HUES64 (cell line): ENCODE data around the gene PPIC.

Experiments used
- H3K27ac ChIP-seq: 2 replicates; pipeline ENCODE4 v1.7.0; 2013; ENCODE audit warnings: low read depth, low read length, inconsistent platforms
- H3K27me3 ChIP-seq: 2 replicates; pipeline ENCODE4 v1.6.1; 2013; ENCODE audit warnings: mild to moderate bottlenecking, low read length; ENCODE audit not compliant: insufficient read depth
- H3K36me3 ChIP-seq: 2 replicates; pipeline ENCODE4 v1.6.1; 2013; ENCODE audit warnings: mild to moderate bottlenecking, low read length; ENCODE audit not compliant: insufficient read depth
- H3K4me1 ChIP-seq: 2 replicates; pipeline ENCODE4 v1.6.1; 2013; ENCODE audit warnings: mild to moderate bottlenecking, low read length, moderate library complexity; ENCODE audit not compliant: insufficient read depth
- H3K4me3 ChIP-seq: 2 replicates; pipeline ENCODE4 v1.5.1; 2013; ENCODE audit warnings: mild to moderate bottlenecking, low read length, moderate library complexity
- H3K9ac ChIP-seq: 2 replicates; pipeline ENCODE4 v1.6.1; 2013; ENCODE audit warnings: mild to moderate bottlenecking, low read depth, low read length
- H3K9me3 ChIP-seq: 2 replicates; pipeline ENCODE4 v1.6.1; 2013; ENCODE audit warnings: low read depth, low read length; ENCODE audit not compliant: insufficient read depth
- WGBS: fragments of 150-250, 120-280 bp; methylation state at CpG from one replicate; pipeline ENCODE4 v1.1.7; 2013; ENCODE audit warnings: missing lambda C conversion rate; 5-methylcytosine and 5-hydroxymethylcytosine counted together

PPIC gene

DNA sequence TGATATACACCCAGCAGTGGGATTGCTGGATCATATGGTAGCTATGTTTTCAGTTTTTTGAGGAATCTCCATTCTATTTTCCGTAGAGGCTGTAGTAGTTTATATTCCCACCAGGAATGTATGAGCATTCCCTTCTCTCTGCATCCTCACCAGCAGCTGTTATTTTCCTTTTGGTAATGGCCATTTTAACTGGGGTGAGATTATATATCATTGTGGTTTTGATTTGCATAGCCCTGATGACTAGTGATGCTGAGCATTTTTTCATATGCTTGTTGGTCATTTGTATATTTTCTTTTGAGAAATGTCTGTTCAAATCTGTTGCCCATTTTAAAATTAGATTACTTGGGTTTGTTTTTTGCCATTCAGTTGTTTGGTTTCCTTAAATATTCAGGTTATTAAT, 11.2 kb upstream of the PPIC start:
- H3K9ac ChIP-seq, result no peak overlapping the region
- no peaks in the 10 kb centered on the region for H3K4me1 ChIP-seq
- H3K4me3 ChIP-seq, result no peak overlapping the region
- H3K36me3 ChIP-seq, result no peaks in the 10 kb centered on the region
- H3K27me3 ChIP-seq, result no peaks in the 10 kb centered on the region; the same call in 1 of the 2 replicates
- no CpG with 5 or more reads among the region's 1 CpG for WGBS
- H3K9me3 ChIP-seq, result no peaks in the 10 kb centered on the region
- H3K27ac ChIP-seq, result no peak overlapping the region

DNA sequence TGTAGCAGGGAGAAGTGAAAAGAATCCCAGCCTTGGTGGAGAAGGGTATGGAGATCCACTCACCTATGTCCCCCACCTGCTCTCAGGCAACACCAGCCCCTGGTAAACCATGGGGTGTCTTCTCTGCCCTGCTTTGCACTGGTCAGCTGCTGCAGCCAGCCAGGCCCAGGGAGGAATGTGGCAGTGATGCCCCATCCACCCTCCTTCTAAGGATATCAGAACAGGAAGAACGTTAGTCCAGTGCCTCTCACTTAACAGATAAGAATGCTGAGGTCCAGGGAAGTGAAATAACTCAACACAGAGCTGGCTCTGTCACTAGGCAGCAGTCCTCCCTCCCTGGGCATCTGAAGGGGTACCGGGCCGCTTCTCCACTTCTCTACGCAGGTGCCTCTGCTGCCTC, 9.7 kb upstream of the PPIC start:
- Histone ChIP-seq H3K4me3 (no peak overlapping the region), H3K27ac (no peak overlapping the region), H3K9ac (no peak overlapping the region), H3K9me3 (no peaks in the 10 kb centered on the region), H3K27me3 (no peaks in the 10 kb centered on the region; the same call in 1 of the 2 replicates), H3K4me1 (no peaks in the 10 kb centered on the region), H3K36me3 (no peaks in the 10 kb centered on the region)
- WGBS, result 85% methylated on average over 4 of the region's 4 CpGs

DNA sequence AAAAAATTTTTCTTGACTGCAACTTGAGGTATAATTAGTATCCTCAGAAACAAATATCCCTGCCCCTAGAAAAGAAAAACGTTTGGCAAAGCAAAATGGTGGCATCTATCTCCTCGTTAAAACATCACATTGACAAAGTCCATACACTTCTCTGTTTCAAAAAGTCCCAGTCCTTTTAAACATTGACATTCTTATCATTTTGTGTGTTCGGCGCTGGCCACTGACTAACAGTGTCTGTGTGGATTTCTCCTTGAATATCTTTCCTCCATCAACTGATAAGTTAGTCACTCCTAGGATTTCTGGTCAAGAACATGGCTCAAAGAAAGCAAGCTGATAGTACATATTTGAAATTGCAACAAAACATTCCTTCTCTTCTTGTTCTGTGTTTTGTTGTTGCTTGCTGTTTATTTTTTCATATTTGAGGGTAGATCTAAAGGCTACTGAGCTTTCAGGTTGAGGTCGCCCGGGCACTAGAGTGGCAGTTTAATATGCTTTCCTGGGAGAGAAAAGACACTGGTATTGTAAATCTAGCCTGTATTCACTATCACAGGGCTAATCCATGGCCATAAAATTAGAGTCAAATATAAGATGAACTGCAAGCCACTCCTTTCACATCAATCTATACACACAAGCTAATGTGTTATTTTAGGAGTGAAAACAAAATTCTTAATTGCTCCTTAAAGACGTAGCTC, 8.5 kb upstream of the PPIC start:
- 92% methylated on average over 6 of the region's 7 CpGs for WGBS

DNA sequence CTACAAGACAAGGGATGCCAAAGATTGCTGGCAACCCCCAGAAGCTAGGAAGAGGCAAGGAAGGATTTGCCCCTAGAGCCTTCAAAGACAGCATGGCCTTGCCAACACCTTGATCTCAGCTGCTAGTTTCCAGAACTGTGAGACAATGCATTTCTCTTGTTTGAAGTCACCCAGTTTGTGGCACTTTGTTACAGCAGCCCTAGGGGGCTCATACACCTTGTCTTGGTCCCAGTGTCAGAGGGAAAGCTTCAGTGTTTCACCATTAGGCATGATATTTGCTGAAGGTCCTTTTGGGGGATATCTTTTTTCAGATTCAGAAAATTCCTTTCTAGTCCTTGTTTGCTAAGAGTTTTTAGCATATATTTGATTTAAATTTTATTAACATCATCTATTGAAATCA, 3.1 kb upstream of the PPIC start:
- Histone ChIP-seq H3K9ac (no peak overlapping the region), H3K9me3 (no peaks in the 10 kb centered on the region), H3K27me3 (peaks cover 56% of the 10 kb centered on the region), H3K4me3 (no peak overlapping the region), H3K4me1 (no peaks in the 10 kb centered on the region), H3K36me3 (no peaks in the 10 kb centered on the region), H3K27ac (no peak overlapping the region)

More for the DNA sequence above, 8.5 kb upstream of the PPIC start:
- no peaks in the 10 kb centered on the region for H3K9me3 ChIP-seq
- no peaks in the 10 kb centered on the region for H3K4me1 ChIP-seq
- no peak overlapping the region for H3K4me3 ChIP-seq
- peaks cover 3% of the 10 kb centered on the region for H3K27me3 ChIP-seq
- no peaks in the 10 kb centered on the region for H3K36me3 ChIP-seq
- H3K27ac ChIP-seq, result no peak overlapping the region
- H3K9ac ChIP-seq, result no peak overlapping the region

DNA sequence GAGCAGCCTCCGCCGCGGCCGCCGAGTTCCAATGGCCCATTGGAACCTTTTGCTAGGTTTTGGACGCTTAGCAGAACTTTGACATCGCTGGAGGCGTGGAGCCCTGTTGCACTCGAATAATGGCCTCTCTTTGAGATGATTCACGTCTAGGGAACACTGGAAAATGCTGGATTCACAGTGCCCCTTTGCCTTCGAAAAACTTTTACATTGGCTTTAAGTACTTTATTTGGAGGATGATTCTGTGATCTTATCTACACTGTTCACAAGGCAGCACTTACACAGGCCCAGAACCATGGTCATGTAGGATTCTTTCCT, 536 bp upstream of the PPIC start:
- Histone ChIP-seq H3K36me3 (no peaks in the 10 kb centered on the region), H3K4me1 (no peaks in the 10 kb centered on the region; the same call in 1 of the 2 replicates), H3K27me3 (peaks cover 70% of the 10 kb centered on the region), H3K27ac (no peak overlapping the region), H3K9me3 (no peaks in the 10 kb centered on the region), H3K4me3 (peak overlapping the region; percentile 65), H3K9ac (no peak overlapping the region; the same call in 1 of the 2 replicates)
- WGBS, result 2% methylated on average over 11 of the region's 11 CpGs

DNA sequence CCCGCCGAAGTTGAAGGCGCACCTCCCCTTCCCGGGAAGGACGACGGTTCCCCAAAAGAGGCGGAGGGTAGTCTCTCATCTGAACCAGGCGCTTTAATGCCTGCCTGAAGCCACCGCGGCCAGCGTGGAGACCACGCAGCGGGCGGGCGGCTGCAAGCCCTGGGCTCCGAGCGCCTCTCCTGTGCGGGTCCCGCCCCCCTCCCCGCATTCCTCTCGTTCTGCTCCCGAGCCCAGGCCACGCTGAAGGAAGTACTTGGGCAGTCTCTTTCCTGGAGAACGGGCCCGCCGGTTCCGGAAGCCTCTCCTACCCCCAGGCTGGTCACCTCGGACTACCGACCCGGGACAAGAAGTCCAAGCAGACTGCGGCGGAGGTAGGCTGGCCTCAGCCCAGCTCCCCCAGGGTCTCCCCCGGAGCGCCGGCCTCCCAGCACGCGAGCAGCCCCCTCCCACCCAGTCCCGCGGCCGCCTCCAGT, 571 bp downstream of the PPIC start:
- Histone ChIP-seq H3K36me3 (no peaks in the 10 kb centered on the region), H3K27ac (no peak overlapping the region), H3K27me3 (peaks cover 70% of the 10 kb centered on the region), H3K4me3 (peak overlapping the region; percentile 65), H3K9ac (no peak overlapping the region), H3K4me1 (peaks cover 6% of the 10 kb centered on the region; the same call in 1 of the 2 replicates), H3K9me3 (no peaks in the 10 kb centered on the region)
- under 1% methylated on average over 40 of the region's 40 CpGs for WGBS

DNA sequence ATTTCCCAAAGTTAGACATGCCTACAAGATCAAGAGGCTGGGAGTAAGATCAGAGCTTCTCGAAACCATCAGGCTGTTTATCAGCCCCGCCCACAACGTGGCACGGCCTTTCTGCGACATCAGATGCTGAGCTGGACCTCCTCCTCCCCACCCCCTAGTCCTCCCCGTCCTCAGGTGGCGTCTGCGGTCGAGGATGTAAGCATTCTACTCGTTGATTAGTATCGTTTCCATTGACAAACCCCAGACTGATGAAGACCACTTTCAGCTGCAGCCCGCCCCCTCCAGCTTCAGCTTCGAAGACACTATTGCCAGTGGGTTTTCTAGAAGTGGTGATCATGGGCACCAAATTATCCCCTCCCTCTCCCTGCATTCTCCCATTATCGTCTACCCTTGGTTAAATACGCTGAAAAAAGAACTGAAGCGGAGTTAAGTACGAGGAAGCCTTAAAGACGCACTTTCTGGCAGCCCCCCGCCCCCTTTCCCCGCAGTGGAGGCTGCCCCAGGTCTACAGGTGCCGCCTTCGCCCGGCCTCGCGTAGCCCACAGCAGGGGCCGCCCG, 1.1 kb downstream of the PPIC start:
- H3K36me3 ChIP-seq, result no peaks in the 10 kb centered on the region
- peak overlapping the region; percentile 65 for H3K4me3 ChIP-seq
- H3K27ac ChIP-seq, result no peak overlapping the region
- no peaks in the 10 kb centered on the region for H3K9me3 ChIP-seq
- no peak overlapping the region for H3K9ac ChIP-seq
- H3K27me3 ChIP-seq, result peaks cover 70% of the 10 kb centered on the region
- H3K4me1 ChIP-seq, result peaks cover 7% of the 10 kb centered on the region; the same call in 1 of the 2 replicates
- WGBS, result under 1% methylated on average over 27 of the region's 27 CpGs

DNA sequence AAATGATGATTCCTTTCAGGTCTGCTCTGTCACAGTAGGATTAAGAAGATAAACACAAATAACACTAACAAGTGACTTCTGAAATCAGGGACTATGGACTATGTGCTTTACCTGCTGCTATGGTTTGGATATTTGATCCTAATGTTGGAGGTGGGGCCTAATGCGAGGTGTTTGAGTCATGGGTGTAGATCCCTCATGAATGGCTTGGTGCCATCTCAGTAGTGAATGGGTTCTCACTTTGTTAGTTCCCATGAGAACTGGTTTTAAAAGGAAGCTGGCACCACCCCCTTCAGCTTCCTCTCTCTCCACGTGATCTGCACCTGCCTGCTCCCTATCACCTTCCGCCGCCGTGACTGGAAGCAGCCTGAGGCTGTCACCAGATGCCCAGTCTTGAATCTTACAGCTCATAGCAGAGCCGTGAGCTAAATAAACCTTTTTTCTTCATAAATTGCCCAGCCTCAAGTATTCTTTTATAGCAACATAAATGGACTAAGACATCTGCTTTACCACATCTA, 3.3 kb downstream of the PPIC start:
- Histone ChIP-seq H3K9ac (no peak overlapping the region), H3K27ac (no peak overlapping the region), H3K36me3 (no peaks in the 10 kb centered on the region), H3K27me3 (peaks cover 49% of the 10 kb centered on the region), H3K4me3 (no peak overlapping the region), H3K9me3 (no peaks in the 10 kb centered on the region), H3K4me1 (peaks cover 7% of the 10 kb centered on the region; the same call in 1 of the 2 replicates)
- 87% methylated on average over 6 of the region's 6 CpGs for WGBS

DNA sequence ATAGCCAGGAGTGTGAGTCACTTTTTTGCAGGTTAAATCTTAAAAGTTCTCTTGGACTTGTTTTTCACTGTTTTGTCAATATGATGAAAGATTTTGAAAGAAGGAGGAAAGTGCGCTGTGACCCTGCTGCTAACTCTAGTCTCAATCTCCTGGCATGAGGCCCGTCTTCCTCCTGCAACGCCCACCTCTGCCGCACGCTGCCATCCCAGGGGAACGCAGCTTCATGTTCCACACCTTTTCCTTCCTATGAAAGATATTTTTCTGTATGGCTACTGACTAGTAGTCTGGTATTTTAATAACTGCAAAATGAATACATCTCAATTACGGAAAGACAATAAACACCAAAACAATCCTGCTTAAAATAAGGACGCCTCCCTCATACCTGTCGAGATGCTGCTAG, 8.3 kb downstream of the PPIC start:
- H3K27ac ChIP-seq, result no peak overlapping the region
- no peaks in the 10 kb centered on the region for H3K9me3 ChIP-seq
- no peaks in the 10 kb centered on the region for H3K27me3 ChIP-seq
- peaks cover 7% of the 10 kb centered on the region; the same call in 1 of the 2 replicates for H3K4me1 ChIP-seq
- no peak overlapping the region for H3K4me3 ChIP-seq
- no peaks in the 10 kb centered on the region for H3K36me3 ChIP-seq
- WGBS, result 91% methylated on average over 9 of the region's 9 CpGs
- H3K9ac ChIP-seq, result no peak overlapping the region

DNA sequence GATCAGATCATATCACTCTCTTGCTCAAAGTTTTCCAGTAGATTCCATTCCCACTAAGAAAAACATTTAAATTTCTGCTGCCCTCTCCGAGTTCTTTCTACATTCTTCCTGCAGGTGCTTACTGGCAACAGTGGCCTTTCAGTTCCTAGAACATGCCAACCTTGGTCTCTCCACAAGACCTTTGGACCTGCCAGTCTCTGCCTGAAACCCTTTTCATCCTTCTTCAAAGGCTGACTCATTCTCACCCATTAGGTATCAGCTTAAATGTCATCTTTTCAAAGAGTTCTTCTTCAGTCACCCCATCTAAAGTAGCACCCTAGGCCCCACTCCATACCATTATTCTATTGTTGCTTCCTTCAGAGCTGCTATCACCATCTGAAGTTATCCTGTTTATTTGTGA, 21.8 kb downstream of the PPIC start:
- WGBS, result 94% methylated on average over 1 of the region's 1 CpG

DNA sequence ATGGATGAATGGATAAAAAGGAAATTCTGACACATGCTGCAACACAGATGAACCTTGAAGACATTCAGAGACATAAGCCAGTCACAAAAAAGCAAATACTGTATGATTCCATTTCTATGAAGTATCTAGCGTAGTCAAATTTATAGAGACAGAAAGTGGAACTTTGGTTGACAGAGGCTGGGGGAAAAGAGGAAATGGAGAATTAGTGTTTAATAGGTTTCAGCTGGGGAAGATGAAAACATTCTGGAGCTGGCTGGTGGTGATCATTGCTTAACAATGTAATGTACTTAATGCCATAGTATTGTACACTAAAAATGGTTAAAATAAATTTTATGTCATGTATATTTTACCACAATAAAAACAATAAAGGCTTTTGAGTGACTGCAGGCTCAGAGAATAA, 24.2 kb downstream of the PPIC start:
- no peak overlapping the region for H3K9ac ChIP-seq
- H3K27ac ChIP-seq, result no peak overlapping the region
- 0 out of 2 replicates have a peak, but pooled peaks cover 5% of the 10 kb centered on the region for H3K4me1 ChIP-seq
- H3K27me3 ChIP-seq, result no peaks in the 10 kb centered on the region
- WGBS, result 93% methylated on average over 1 of the region's 1 CpG
- H3K36me3 ChIP-seq, result no peaks in the 10 kb centered on the region
- no peak overlapping the region for H3K4me3 ChIP-seq
- H3K9me3 ChIP-seq, result no peaks in the 10 kb centered on the region

More for the DNA sequence above, 21.8 kb downstream of the PPIC start:
- Histone ChIP-seq H3K27ac (no peak overlapping the region), H3K36me3 (no peaks in the 10 kb centered on the region), H3K9ac (no peak overlapping the region), H3K9me3 (no peaks in the 10 kb centered on the region), H3K4me1 (no peaks in the 10 kb centered on the region), H3K4me3 (no peak overlapping the region), H3K27me3 (no peaks in the 10 kb centered on the region)
